HTERT RPE-1 (cell line): ENCODE measurements around the gene TNFRSF6B.

ENCODE experiments used
- in situ Hi-C: fragments of 300-500 bp; cut with MboI; formaldehyde crosslinking; loops from 4 replicates; pipeline ENCODE4 v1.14.3; 2020; ENCODE audit warnings: low sequenced_read_pairs

TNFRSF6B gene

GRCh38 chr20:63746751-63747315 is 50.4 kb downstream of the TNFRSF6B start:
- in situ Hi-C loops: no loop called here

GRCh38 chr20:63747622-63748069 is 51.2 kb downstream of the TNFRSF6B start:
- in situ Hi-C loops: no loop called here
